PFSK-1 (cell line): ENCODE results near the gene ITGA11.

ENCODE experiments used
- FOXP2 ChIP-seq: optimal IDR thresholded peaks from 2 replicates; pipeline ENCODE3; 2011; ENCODE audit warnings: borderline replicate concordance, control low read depth, inconsistent platforms; ENCODE audit not compliant: insufficient read depth; ENCODE audit errors: extremely low read length, extremely low read depth
- POLR2AphosphoS5 ChIP-seq: IDR thresholded peaks from 2 replicates; pipeline ENCODE4 v1.6.1; 2012; ENCODE audit warnings: low read depth, mild to moderate bottlenecking, control low read depth, low read length, moderate library complexity
- REST ChIP-seq, 2 experiments: IDR thresholded peaks; 2 replicates each; pipeline versions ENCODE4 v1.6.1 to v1.8.0; 2011 to 2012; ENCODE audit warnings: low read depth in 2 of 2, low read length in 2 of 2, control low read depth in 1 of 2, inconsistent platforms in 1 of 2, mild to moderate bottlenecking in 1 of 2, moderate library complexity in 1 of 2; ENCODE audit not compliant: insufficient read depth in 1 of 2
- SIN3A ChIP-seq: IDR thresholded peaks from 2 replicates; pipeline ENCODE4 v1.6.1; 2012; ENCODE audit warnings: mild to moderate bottlenecking, low read length, moderate library complexity, borderline replicate concordance; ENCODE audit not compliant: insufficient read depth
- TAF1 ChIP-seq: IDR thresholded peaks from 2 replicates; pipeline ENCODE4 v1.6.1; 2012; ENCODE audit warnings: low read length, control low read depth, borderline replicate concordance; ENCODE audit not compliant: insufficient read depth

The ITGA11 gene

GRCh38 chr15:68366314-68366713 lies 65.6 kb downstream of the ITGA11 start:
- TF ChIP-seq SIN3A: no peak
- no peak for TF ChIP-seq TAF1
- TF ChIP-seq FOXP2: no peak
- no peak for TF ChIP-seq POLR2AphosphoS5
- TF ChIP-seq REST (IDR thresholded peaks at IDR 0.05; ENCODE audit: insufficient read depth in 1 of 2, low read depth in 2 of 2, low read length in 2 of 2): no peak

GRCh38 chr15:68365770-68366169 lies 66.2 kb downstream of the ITGA11 start:
- TF ChIP-seq FOXP2 (no peak), SIN3A (no peak), POLR2AphosphoS5 (no peak), TAF1 (no peak), REST (IDR thresholded peaks at IDR 0.05; ENCODE audit: insufficient read depth in 1 of 2, low read depth in 2 of 2, low read length in 2 of 2) (no peak)

- TF ChIP-seq FOXP2 (no peak), SIN3A (no peak), REST (IDR thresholded peaks at IDR 0.05; ENCODE audit: insufficient read depth in 1 of 2, low read depth in 2 of 2, low read length in 2 of 2) (no peak), POLR2AphosphoS5 (no peak), TAF1 (no peak)
Observed at GRCh38 chr15:68365140-68365745, 66.7 kb downstream of the ITGA11 start.

GRCh38 chr15:68364660-68365035 lies 67.3 kb downstream of the ITGA11 start:
- TF ChIP-seq REST (IDR thresholded peaks at IDR 0.05; ENCODE audit: insufficient read depth in 1 of 2, low read depth in 2 of 2, low read length in 2 of 2) (no peak), POLR2AphosphoS5 (no peak), SIN3A (no peak), TAF1 (no peak), FOXP2 (no peak)
